Fibroblast of skin of abdomen (primary cell): Measurements from ENCODE around the gene LRRC15.

Source experiments
- DNase-seq: peaks from one replicate; pipeline ENCODE4 v3.0.0-alpha.2; 2013

The LRRC15 gene

GRCh38 chr3:194384569-194385001 is 15.0 kb upstream of the LRRC15 start:
- DNase-seq = no peak

GRCh38 chr3:194384156-194384555 is 14.6 kb upstream of the LRRC15 start:
- DNase-seq = no peak

GRCh38 chr3:194383276-194383940 is 13.9 kb upstream of the LRRC15 start:
- no peak for DNase-seq

- no peak for DNase-seq
Observed at GRCh38 chr3:194382892-194383223, 13.3 kb upstream of the LRRC15 start.

- no peak for DNase-seq
Observed at GRCh38 chr3:194382196-194382891, 12.8 kb upstream of the LRRC15 start.

GRCh38 chr3:194381460-194381875 is 11.9 kb upstream of the LRRC15 start:
- no peak for DNase-seq

GRCh38 chr3:194380326-194380725 is 10.8 kb upstream of the LRRC15 start:
- no peak for DNase-seq

GRCh38 chr3:194379651-194380050 is 10.1 kb upstream of the LRRC15 start:
- DNase-seq = no peak

- DNase-seq = no peak
Observed at GRCh38 chr3:194379231-194379630, 9.7 kb upstream of the LRRC15 start.

- no peak for DNase-seq
Observed at GRCh38 chr3:194377708-194378107, 8.2 kb upstream of the LRRC15 start.

- DNase-seq = no peak
Observed at GRCh38 chr3:194376241-194376560, 6.7 kb upstream of the LRRC15 start.

- no peak for DNase-seq
Observed at GRCh38 chr3:194375473-194376240, 6.1 kb upstream of the LRRC15 start.

GRCh38 chr3:194374935-194375334 is 5.4 kb upstream of the LRRC15 start:
- no peak for DNase-seq

- DNase-seq = no peak
Observed at GRCh38 chr3:194373899-194374298, 4.4 kb upstream of the LRRC15 start.

- DNase-seq = no peak
Observed at GRCh38 chr3:194373028-194373427, 3.5 kb upstream of the LRRC15 start.

GRCh38 chr3:194370753-194371152 is 1.2 kb upstream of the LRRC15 start:
- DNase-seq = no peak

GRCh38 chr3:194368918-194369317 is 625 bp downstream of the LRRC15 start:
- no peak for DNase-seq

GRCh38 chr3:194367992-194368841 is 1.3 kb downstream of the LRRC15 start:
- DNase-seq = peak; percentile 87

GRCh38 chr3:194365978-194366490 is 3.5 kb downstream of the LRRC15 start:
- DNase-seq = no peak

GRCh38 chr3:194365526-194365925 is 4.0 kb downstream of the LRRC15 start:
- DNase-seq = no peak

GRCh38 chr3:194364652-194365434 is 4.7 kb downstream of the LRRC15 start:
- peak; percentile 99 for DNase-seq

- no peak for DNase-seq
Observed at GRCh38 chr3:194364314-194364651, 5.3 kb downstream of the LRRC15 start.
